ENCODE results near the gene NTM. TPM values are rescaled to one million over a fixed set of nuclear protein-coding genes. Genes with fewer than 3 reads are reported as not detected.

Gene NTM
- total and polyA plus RNA-seq, 2 of the 8 experiments (the other 6 are each of a cell fraction or from before 2014, with no cell fraction given), result 13.4 to 20.0 TPM

DNA sequence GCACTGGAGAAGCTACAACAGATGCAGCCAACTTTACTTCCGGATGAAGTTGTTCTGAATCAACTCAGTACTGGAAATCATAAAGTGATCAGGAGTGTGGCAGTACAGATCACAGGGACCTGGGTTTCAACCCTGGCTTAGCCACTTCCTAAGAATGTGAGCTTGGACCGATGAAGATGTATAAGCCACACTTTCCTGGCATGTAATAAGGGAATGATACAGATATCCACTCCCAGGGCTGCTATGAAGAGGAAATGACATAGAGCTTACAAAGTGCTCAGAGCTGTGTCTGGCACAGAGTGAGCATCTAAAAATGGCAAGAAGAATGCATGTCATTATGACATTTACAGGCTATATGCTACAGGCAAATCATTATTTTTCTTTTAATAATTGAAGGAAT, 378.7 kb downstream of the NTM start (continued):
- TF ChIP-seq ATF3 (IDR thresholded peaks at IDR 0.05; ENCODE audit: insufficient read depth, low read depth, low read length), result no peak
- TF ChIP-seq SP2 (IDR thresholded peaks at IDR 0.05; ENCODE audit: low read length), result no peak
- no peak for TF ChIP-seq NRF1 (IDR thresholded peaks at IDR 0.05; ENCODE audit: low read depth, low read length)
- TF ChIP-seq CBX5 (IDR thresholded peaks at IDR 0.05; ENCODE audit: low read depth, low read length), result no peak
- TF ChIP-seq SUZ12 (IDR thresholded peaks at IDR 0.05; ENCODE audit: low read length), result no peak
- no peak for TF ChIP-seq ASH2L (IDR thresholded peaks at IDR 0.05; ENCODE audit: low read length)
- TF ChIP-seq BRCA1 (IDR thresholded peaks at IDR 0.05; ENCODE audit: low read depth, low read length), result no peak
